Mesothelial cell of epicardium (in vitro differentiated cells): ENCODE data around the gene ZDHHC12. TPM values are rescaled to one million over a fixed set of nuclear protein-coding genes. Genes with fewer than 3 reads are reported as not detected.

Source experiments
- DNase-seq, 2 experiments: peaks; one replicate each; pipeline ENCODE4 v3.0.0; 2021; ENCODE audit warnings: low spot score in 2 of 2; ENCODE audit not compliant: unreplicated experiment in 2 of 2
- H3K27ac Mint-ChIP-seq: 2 replicates; pipeline ENCODE4 v1.8.0; 2021; ENCODE audit warnings: mixed read lengths
- H3K27me3 Mint-ChIP-seq: 2 replicates; pipeline ENCODE4 v1.8.0; 2021; ENCODE audit warnings: low read depth, mixed read lengths
- H3K36me3 Mint-ChIP-seq: 2 replicates; pipeline ENCODE4 v1.8.0; 2021; ENCODE audit warnings: mixed read lengths
- H3K4me1 Mint-ChIP-seq: 2 replicates; pipeline ENCODE4 v1.8.0; 2021; ENCODE audit warnings: mixed read lengths
- H3K4me3 Mint-ChIP-seq: 2 replicates; pipeline ENCODE4 v1.8.0; 2021; ENCODE audit warnings: mild to moderate bottlenecking, moderate library complexity, mixed read lengths
- H3K9me3 Mint-ChIP-seq: 2 replicates; pipeline ENCODE4 v1.8.0; 2021; ENCODE audit warnings: mixed read lengths
- CTCF ChIP-seq: fragments of 200-600 bp; sonication (generic); IDR thresholded peaks from one replicate; pipeline ENCODE4 v1.5.0; 2021; ENCODE audit warnings: antibody characterized with exemption; ENCODE audit not compliant: unreplicated experiment
- total RNA-seq: library from RNA; stranded (reverse); gene quantifications from 3 replicates; pipeline ENCODE4 v1.2.1, GENCODE V29; 2021

The ZDHHC12 gene
- total RNA-seq, 1 donor from 2014 or later, result 21.6 TPM

GRCh38 chr9:128675382-128675781, 48.5 kb downstream of the ZDHHC12 start:
- Mint-ChIP-seq H3K4me3 (no peak overlapping the region), H3K9me3 (no peaks in the 10 kb centered on the region), H3K4me1 (no peaks in the 10 kb centered on the region), H3K27me3 (no peaks in the 10 kb centered on the region), H3K27ac (no peak overlapping the region), H3K36me3 (no peaks in the 10 kb centered on the region)
- no peak for TF ChIP-seq CTCF
- no peak for DNase-seq

Other genes with a start within 250 kb of the ZDHHC12 start
- gene GLE1, start 219.4 kb downstream of the ZDHHC12 start, total RNA-seq, result 15.6 to 16.8 TPM (median 16.7 TPM) in 3 replicates
- gene SPTAN1, start 171.5 kb downstream of the ZDHHC12 start, total RNA-seq, result 441 to 458 TPM (median 442 TPM) in 3 replicates
- 35.2 to 38.3 TPM (median 37.2 TPM) in 3 replicates for gene DYNC2I2, start 67.3 kb downstream of the ZDHHC12 start, total RNA-seq
- 443 to 471 TPM (median 467 TPM) in 3 replicates for gene SET, start 34.9 kb downstream of the ZDHHC12 start, total RNA-seq
- 5.2 to 6.6 TPM (median 5.9 TPM) in 3 replicates for gene PKN3, start 21.6 kb downstream of the ZDHHC12 start, total RNA-seq
- gene ZER1, start 47.8 kb upstream of the ZDHHC12 start, total RNA-seq, result 37.2 to 39.0 TPM (median 38.7 TPM) in 3 replicates
- gene TBC1D13, start 63.1 kb upstream of the ZDHHC12 start, total RNA-seq, result 34.9 to 37.8 TPM (median 35.4 TPM) in 3 replicates
- gene ENDOG, start 94.4 kb upstream of the ZDHHC12 start, total RNA-seq, result 9.8 to 10.4 TPM (median 10.1 TPM) in 3 replicates
- gene SPOUT1, start 105.7 kb upstream of the ZDHHC12 start, total RNA-seq, result 34.6 to 44.8 TPM (median 38.1 TPM) in 3 replicates
- 6.6 to 9.2 TPM (median 8.0 TPM) in 3 replicates for gene KYAT1, start 157.8 kb upstream of the ZDHHC12 start, total RNA-seq
- 33.9 to 35.9 TPM (median 34.6 TPM) in 3 replicates for gene LRRC8A, start 158.0 kb upstream of the ZDHHC12 start, total RNA-seq
- gene PHYHD1, start 196.9 kb upstream of the ZDHHC12 start, total RNA-seq, result 22.2 to 25.4 TPM (median 24.3 TPM) in 3 replicates
- 16.7 to 17.0 TPM (median 16.9 TPM) in 3 replicates for gene DOLK, start 223.5 kb upstream of the ZDHHC12 start, total RNA-seq
- gene NUP188, start 223.6 kb upstream of the ZDHHC12 start, total RNA-seq, result 49.5 to 56.6 TPM (median 51.7 TPM) in 3 replicates